GM12878 (cell line): ENCODE data around the gene CAPN9. TPM values are rescaled to one million over a fixed set of nuclear protein-coding genes. Genes with fewer than 3 reads are reported as not detected.

Experiments
- ATAC-seq: fragments of 200-7000 bp; cut with Tn5 transposase; 3 replicates; pipeline ENCODE4 v1.9.1; 2020; ENCODE audit warnings: mild to moderate bottlenecking, moderate library complexity
- BruUV-seq: library from RNA; stranded (reverse); fragments of 400-500 nt; replicated peaks from 2 replicates; lab custom pipeline; 2021; lab: Mats Ljungman, UMichigan
- CTCF ChIA-PET: fragments of 300-600 bp; sonication (Branson Sonifier 250); formaldehyde crosslinking; extraction: SDS; loops from one replicate; lab custom pipeline; 2021; ENCODE audit warnings: inconsistent platforms; lab: Yijun Ruan, JAX
- POLR2A ChIA-PET: fragments of 350-600 bp; formaldehyde crosslinking; extraction: SDS; loops from one replicate; lab custom pipeline; 2021; ENCODE audit warnings: inconsistent platforms; lab: Charles Lee
- RAD21 ChIA-PET: fragments of 300-600 bp; sonication (Branson Sonifier 250); formaldehyde crosslinking; loops from one replicate; lab custom pipeline; 2023; ENCODE audit warnings: antibody characterized with exemption; ENCODE audit not compliant: unreplicated experiment; lab: Charles Lee
- SMC1A ChIA-PET: fragments of 300-600 bp; sonication (Branson Sonifier 250); formaldehyde crosslinking; loops from one replicate; lab custom pipeline; 2023; ENCODE audit not compliant: unreplicated experiment, uncharacterized antibody; lab: Charles Lee
- DNase-seq: peaks from one replicate; pipeline ENCODE4 v3.0.0-alpha.2; 2011; ENCODE audit warnings: low read depth, low spot score
- FAIRE-seq: peaks from 3 replicates; lab custom pipeline; 2011; peaks lifted over from hg19 to GRCh38; lab: Jason Lieb, UNC
- H2AFZ ChIP-seq: 2 replicates; pipeline ENCODE4 v1.6.0; 2011; ENCODE audit warnings: low read depth, low read length, control low read depth; ENCODE audit not compliant: control insufficient read depth
- H3K27ac ChIP-seq: 2 replicates; pipeline ENCODE4 v1.5.1; 2011; ENCODE audit warnings: control low read depth; ENCODE audit not compliant: control insufficient read depth, insufficient read depth
- H3K27me3 ChIP-seq, 2 experiments: replicated peaks in 1 of 2; 2 replicates each; pipeline versions ENCODE4 v1.6.0 to v1.6.1; 2011; ENCODE audit warnings: low read length in 1 of 2; ENCODE audit not compliant: control insufficient read depth in 2 of 2, insufficient read depth in 2 of 2
- H3K36me3 ChIP-seq, 2 experiments: 2 replicates each; pipeline ENCODE4 v1.5.1; 2011; ENCODE audit warnings: low read length in 1 of 2; ENCODE audit not compliant: control insufficient read depth in 2 of 2, insufficient read depth in 2 of 2
- H3K4me1 ChIP-seq: 2 replicates; pipeline ENCODE4 v1.6.1; 2011; ENCODE audit warnings: mild to moderate bottlenecking, low read length, moderate library complexity, mixed read lengths; ENCODE audit not compliant: control insufficient read depth, insufficient read depth
- H3K4me2 ChIP-seq: 2 replicates; pipeline ENCODE4 v1.6.0; 2011; ENCODE audit warnings: control low read depth; ENCODE audit not compliant: control insufficient read depth, insufficient read depth
- H3K4me3 ChIP-seq: fragments of 200-600 bp; sonication (generic); 2 replicates; pipeline ENCODE4 v1.5.1; 2016
- H3K79me2 ChIP-seq: 2 replicates; pipeline ENCODE4 v1.6.0; 2011; ENCODE audit warnings: low read length; ENCODE audit not compliant: control insufficient read depth, insufficient read depth
- H3K9ac ChIP-seq: 2 replicates; pipeline ENCODE4 v1.8.0; 2011; ENCODE audit warnings: low read length, control low read depth, mixed read lengths; ENCODE audit not compliant: control insufficient read depth, insufficient read depth
- H3K9me3 ChIP-seq: replicated peaks from 3 replicates; pipeline ENCODE4 v1.5.1; 2011; ENCODE audit warnings: mild to moderate bottlenecking, low read length; ENCODE audit not compliant: control insufficient read depth, insufficient read depth
- H4K20me1 ChIP-seq: 2 replicates; pipeline ENCODE4 v1.6.0; 2011; ENCODE audit not compliant: control insufficient read depth, insufficient read depth
- BHLHE40 ChIP-seq, 2 experiments: fragments of 450-650 bp in 1 of 2; IDR thresholded peaks; 2 replicates each; pipeline ENCODE4 v1.6.1; 2011 to 2017; ENCODE audit warnings: low read depth in 2 of 2, borderline replicate concordance in 1 of 2, improper control_type of control experiment in 1 of 2, low read length in 1 of 2, mild to moderate bottlenecking in 1 of 2
- NFYB ChIP-seq: IDR thresholded peaks from 2 replicates; pipeline ENCODE4 v1.6.1; 2011; ENCODE audit warnings: low read depth, mild to moderate bottlenecking, low read length, improper control_type of control experiment, moderate library complexity; ENCODE audit not compliant: insufficient read depth
- NR2F1 ChIP-seq: fragments of 450-650 bp; conservative IDR thresholded peaks from 2 replicates; pipeline ENCODE4 v1.6.1; 2017; ENCODE audit warnings: mild to moderate bottlenecking
- PBX3 ChIP-seq: IDR thresholded peaks from 2 replicates; pipeline ENCODE4 v1.6.1; 2011; ENCODE audit warnings: mild to moderate bottlenecking, low read depth, low read length, moderate library complexity; ENCODE audit not compliant: insufficient replicate concordance
- POLR2A ChIP-seq: IDR thresholded peaks from 2 replicates; pipeline ENCODE4 v1.6.1; 2011; ENCODE audit warnings: low read depth, mild to moderate bottlenecking, low read length
- STAT3 ChIP-seq: IDR thresholded peaks from 2 replicates; pipeline ENCODE4 v1.6.1; 2011; ENCODE audit warnings: low read depth, low read length, improper control_type of control experiment
- USF2 ChIP-seq: IDR thresholded peaks from 2 replicates; pipeline ENCODE4 v1.6.1; 2011; ENCODE audit warnings: low read depth, low read length, improper control_type of control experiment, borderline replicate concordance
- ZNF217 ChIP-seq: fragments of 450-650 bp; IDR thresholded peaks from 2 replicates; pipeline ENCODE4 v1.6.1; 2017; ENCODE audit warnings: antibody characterized with exemption, mild to moderate bottlenecking
- ZNF622 ChIP-seq: fragments of 450-650 bp; IDR thresholded peaks from 2 replicates; pipeline ENCODE4 v1.6.1; 2017; ENCODE audit warnings: mild to moderate bottlenecking, inconsistent platforms
- ZSCAN29 ChIP-seq: fragments of 450-650 bp; IDR thresholded peaks from 2 replicates; pipeline ENCODE4 v1.6.1; 2017; ENCODE audit warnings: mild to moderate bottlenecking, moderate library complexity
- WGBS: methylation state at CpG from one replicate; pipeline ENCODE4 v1.1.6; 2016; ENCODE audit warnings: low lambda C conversion rate; ENCODE audit not compliant: insufficient replicate concordance, insufficient coverage; ENCODE audit errors: missing lambda C conversion rate; 5-methylcytosine and 5-hydroxymethylcytosine counted together
- in situ Hi-C: fragments of 300-500 bp; cut with MboI; formaldehyde crosslinking; loops from 9 replicates; pipeline ENCODE4 v1.14.3; 2018; ENCODE audit warnings: mixed read lengths
- intact Hi-C: fragments of 100-400 bp; cut with micrococcal nuclease; formaldehyde crosslinking; loops from one replicate; pipeline ENCODE4 v1.14.2; 2022; ENCODE audit not compliant: unreplicated experiment
- polyA plus RNA-seq, 11 experiments: library from polyadenylated mRNA; depleted of rRNA in 4 of 11; unstranded in 6 of 11; stranded (reverse) in 5 of 11; fragments of >200 nt; fragmentation: Nextera tagmentation in 4 of 11; fragmentation: Illumina TruSeq in 1 of 11; extraction: Ambion mirVana in 4 of 11; extraction: Trizol in 1 of 11; gene quantifications; 1 replicate in 1 of 11; 2 replicates in 10 of 11; pipeline versions ENCODE4 v1.2.1 to v1.2.3, GENCODE V29; 2011 to 2016; ENCODE audit warnings: inconsistent platforms in 2 of 11, missing spikeins in 2 of 11, low read depth in 1 of 11
- total RNA-seq, 4 experiments: library from RNA; depleted of rRNA in 3 of 4; stranded (reverse); fragments of >200 nt in 3 of 4; fragmentation: Illumina TruSeq in 1 of 4; extraction: Trizol in 1 of 4; gene quantifications; 2 replicates each; pipeline versions ENCODE4 v1.2.1 to v1.2.3, GENCODE V29; 2013 to 2021
- TF ChIP-seq, protein P1 (sequence below): fragments of 450-650 bp; IDR thresholded peaks from 2 replicates; pipeline ENCODE4 v1.6.1; 2016; ENCODE audit warnings: mild to moderate bottlenecking, moderate library complexity, borderline replicate concordance
- TF ChIP-seq, protein P2 (sequence below): fragments of 450-650 bp; IDR thresholded peaks from 2 replicates; pipeline ENCODE4 v1.6.1; 2017; ENCODE audit warnings: mild to moderate bottlenecking, low read depth, inconsistent platforms; ENCODE audit not compliant: poor library complexity, severe bottlenecking

Gene CAPN9
- total and polyA plus RNA-seq, 10 of the 15 experiments (the other 5 are each of a cell fraction or from before 2014, with no cell fraction given), result not detected

- POLR2A ChIA-PET, result no interaction called here
- Histone ChIP-seq H2AFZ (no peak overlapping the region), H3K9ac (no peak overlapping the region), H3K27me3 (no peaks in the 10 kb centered on the region; a peak in 1 of 4 replicates), H3K79me2 (no peaks in the 10 kb centered on the region), H3K36me3 (no peaks in the 10 kb centered on the region), H3K4me1 (no peaks in the 10 kb centered on the region), H3K9me3 (no peaks in the 10 kb centered on the region), H3K4me3 (no peak overlapping the region), H3K27ac (no peak overlapping the region), H4K20me1 (no peaks in the 10 kb centered on the region), H3K4me2 (no peak overlapping the region)
- 72% methylated on average over 10 of the region's 10 CpGs for WGBS
- in situ Hi-C loops, result no loop called here
- DNase-seq, result no peak
- CTCF ChIA-PET, result no interaction called here
- FAIRE-seq, result no peak
- RAD21 ChIA-PET, result no interaction called here
- intact Hi-C loops, result no loop called here
- no TSS peak for BruUV-seq
- ATAC-seq, result no peak
- SMC1A ChIA-PET, result no interaction called here
- TF ChIP-seq ZNF217, result no peak
- TF ChIP-seq POLR2A, result no peak
- no peak for TF ChIP-seq USF2
- no peak for TF ChIP-seq ZSCAN29
- TF ChIP-seq NFYB, result no peak
- TF ChIP-seq, protein P1, sequence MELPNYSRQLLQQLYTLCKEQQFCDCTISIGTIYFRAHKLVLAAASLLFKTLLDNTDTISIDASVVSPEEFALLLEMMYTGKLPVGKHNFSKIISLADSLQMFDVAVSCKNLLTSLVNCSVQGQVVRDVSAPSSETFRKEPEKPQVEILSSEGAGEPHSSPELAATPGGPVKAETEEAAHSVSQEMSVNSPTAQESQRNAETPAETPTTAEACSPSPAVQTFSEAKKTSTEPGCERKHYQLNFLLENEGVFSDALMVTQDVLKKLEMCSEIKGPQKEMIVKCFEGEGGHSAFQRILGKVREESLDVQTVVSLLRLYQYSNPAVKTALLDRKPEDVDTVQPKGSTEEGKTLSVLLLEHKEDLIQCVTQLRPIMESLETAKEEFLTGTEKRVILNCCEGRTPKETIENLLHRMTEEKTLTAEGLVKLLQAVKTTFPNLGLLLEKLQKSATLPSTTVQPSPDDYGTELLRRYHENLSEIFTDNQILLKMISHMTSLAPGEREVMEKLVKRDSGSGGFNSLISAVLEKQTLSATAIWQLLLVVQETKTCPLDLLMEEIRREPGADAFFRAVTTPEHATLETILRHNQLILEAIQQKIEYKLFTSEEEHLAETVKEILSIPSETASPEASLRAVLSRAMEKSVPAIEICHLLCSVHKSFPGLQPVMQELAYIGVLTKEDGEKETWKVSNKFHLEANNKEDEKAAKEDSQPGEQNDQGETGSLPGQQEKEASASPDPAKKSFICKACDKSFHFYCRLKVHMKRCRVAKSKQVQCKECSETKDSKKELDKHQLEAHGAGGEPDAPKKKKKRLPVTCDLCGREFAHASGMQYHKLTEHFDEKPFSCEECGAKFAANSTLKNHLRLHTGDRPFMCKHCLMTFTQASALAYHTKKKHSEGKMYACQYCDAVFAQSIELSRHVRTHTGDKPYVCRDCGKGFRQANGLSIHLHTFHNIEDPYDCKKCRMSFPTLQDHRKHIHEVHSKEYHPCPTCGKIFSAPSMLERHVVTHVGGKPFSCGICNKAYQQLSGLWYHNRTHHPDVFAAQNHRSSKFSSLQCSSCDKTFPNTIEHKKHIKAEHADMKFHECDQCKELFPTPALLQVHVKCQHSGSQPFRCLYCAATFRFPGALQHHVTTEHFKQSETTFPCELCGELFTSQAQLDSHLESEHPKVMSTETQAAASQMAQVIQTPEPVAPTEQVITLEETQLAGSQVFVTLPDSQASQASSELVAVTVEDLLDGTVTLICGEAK, result no peak
- TF ChIP-seq PBX3, result no peak
- no peak for TF ChIP-seq STAT3
- no peak for TF ChIP-seq BHLHE40 (IDR thresholded peaks at IDR 0.05; ENCODE audit: borderline replicate concordance in 1 of 2, low read depth in 2 of 2, low read length in 1 of 2)
- TF ChIP-seq NR2F1, result no peak
- no peak for TF ChIP-seq ZNF622
- TF ChIP-seq, protein P2, sequence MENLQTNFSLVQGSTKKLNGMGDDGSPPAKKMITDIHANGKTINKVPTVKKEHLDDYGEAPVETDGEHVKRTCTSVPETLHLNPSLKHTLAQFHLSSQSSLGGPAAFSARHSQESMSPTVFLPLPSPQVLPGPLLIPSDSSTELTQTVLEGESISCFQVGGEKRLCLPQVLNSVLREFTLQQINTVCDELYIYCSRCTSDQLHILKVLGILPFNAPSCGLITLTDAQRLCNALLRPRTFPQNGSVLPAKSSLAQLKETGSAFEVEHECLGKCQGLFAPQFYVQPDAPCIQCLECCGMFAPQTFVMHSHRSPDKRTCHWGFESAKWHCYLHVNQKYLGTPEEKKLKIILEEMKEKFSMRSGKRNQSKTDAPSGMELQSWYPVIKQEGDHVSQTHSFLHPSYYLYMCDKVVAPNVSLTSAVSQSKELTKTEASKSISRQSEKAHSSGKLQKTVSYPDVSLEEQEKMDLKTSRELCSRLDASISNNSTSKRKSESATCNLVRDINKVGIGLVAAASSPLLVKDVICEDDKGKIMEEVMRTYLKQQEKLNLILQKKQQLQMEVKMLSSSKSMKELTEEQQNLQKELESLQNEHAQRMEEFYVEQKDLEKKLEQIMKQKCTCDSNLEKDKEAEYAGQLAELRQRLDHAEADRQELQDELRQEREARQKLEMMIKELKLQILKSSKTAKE, result no peak
Observed at GRCh38 chr1:230788561-230789275, 41.5 kb downstream of the CAPN9 start.
